Coronary artery (tissue), 2 donors: ENCODE data around the gene GOLGB1.

Experiments
- DNase-seq: peaks from one replicate; pipeline ENCODE4 v3.0.0-alpha.2; 2017; ENCODE audit warnings: low spot score
- H3K27ac ChIP-seq, 2 donors: fragments of 200-600 bp; sonication (generic); one replicate each; pipeline ENCODE4 v1.5.1; 2016 to 2019
- H3K4me3 ChIP-seq: fragments of 200-600 bp; sonication (generic); 2 replicates; pipeline ENCODE4 v1.5.1; 2016; ENCODE audit warnings: mild to moderate bottlenecking, moderate library complexity
- TF ChIP-seq, protein P1 (sequence below): fragments of 200-600 bp; sonication (generic); IDR thresholded peaks from one replicate; pipeline ENCODE4 v1.5.1; 2019; ENCODE audit warnings: antibody characterized with exemption

The GOLGB1 gene

DNA sequence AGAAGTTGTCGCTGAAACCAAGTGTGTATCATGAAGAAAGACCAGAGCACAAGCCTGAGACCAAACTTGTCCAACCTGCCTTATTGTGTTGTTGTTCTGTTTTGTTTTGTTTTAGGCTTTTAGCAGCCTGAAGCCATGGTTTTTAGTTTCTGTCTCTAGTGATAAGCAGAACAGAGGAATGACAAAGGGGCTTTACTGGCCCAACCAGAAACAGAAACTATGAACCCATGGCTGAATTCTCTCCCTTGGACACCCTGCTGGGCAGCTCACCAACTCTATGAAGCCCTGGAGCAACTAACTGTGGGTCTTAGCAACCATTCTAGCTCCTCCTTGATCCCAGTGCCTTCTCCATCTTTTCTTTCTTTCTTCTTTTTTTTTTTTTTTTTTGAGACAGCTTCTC lies 119.2 kb downstream of the GOLGB1 start:
- no peak overlapping the region for H3K27ac ChIP-seq
- TF ChIP-seq, protein P1, sequence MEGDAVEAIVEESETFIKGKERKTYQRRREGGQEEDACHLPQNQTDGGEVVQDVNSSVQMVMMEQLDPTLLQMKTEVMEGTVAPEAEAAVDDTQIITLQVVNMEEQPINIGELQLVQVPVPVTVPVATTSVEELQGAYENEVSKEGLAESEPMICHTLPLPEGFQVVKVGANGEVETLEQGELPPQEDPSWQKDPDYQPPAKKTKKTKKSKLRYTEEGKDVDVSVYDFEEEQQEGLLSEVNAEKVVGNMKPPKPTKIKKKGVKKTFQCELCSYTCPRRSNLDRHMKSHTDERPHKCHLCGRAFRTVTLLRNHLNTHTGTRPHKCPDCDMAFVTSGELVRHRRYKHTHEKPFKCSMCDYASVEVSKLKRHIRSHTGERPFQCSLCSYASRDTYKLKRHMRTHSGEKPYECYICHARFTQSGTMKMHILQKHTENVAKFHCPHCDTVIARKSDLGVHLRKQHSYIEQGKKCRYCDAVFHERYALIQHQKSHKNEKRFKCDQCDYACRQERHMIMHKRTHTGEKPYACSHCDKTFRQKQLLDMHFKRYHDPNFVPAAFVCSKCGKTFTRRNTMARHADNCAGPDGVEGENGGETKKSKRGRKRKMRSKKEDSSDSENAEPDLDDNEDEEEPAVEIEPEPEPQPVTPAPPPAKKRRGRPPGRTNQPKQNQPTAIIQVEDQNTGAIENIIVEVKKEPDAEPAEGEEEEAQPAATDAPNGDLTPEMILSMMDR, result no peak
- H3K4me3 ChIP-seq, result no peak overlapping the region
- no peak for DNase-seq

GRCh38 chr3:121629601-121630000 lies 119.9 kb downstream of the GOLGB1 start:
- DNase-seq, result no peak
- Histone ChIP-seq H3K27ac (no peak overlapping the region), H3K4me3 (no peak overlapping the region)
- TF ChIP-seq, protein P1, result no peak

GRCh38 chr3:121627622-121628021 lies 121.9 kb downstream of the GOLGB1 start:
- Histone ChIP-seq H3K4me3 (no peak overlapping the region), H3K27ac (no peak overlapping the region)
- TF ChIP-seq, protein P1, result no peak
- no peak for DNase-seq

- no peak overlapping the region for H3K4me3 ChIP-seq
- DNase-seq, result no peak
- TF ChIP-seq, protein P1, result no peak
- no peak overlapping the region for H3K27ac ChIP-seq
Measured at GRCh38 chr3:121627211-121627610, 122.3 kb downstream of the GOLGB1 start.

- H3K27ac ChIP-seq, result no peak overlapping the region
- H3K4me3 ChIP-seq, result no peak overlapping the region
- DNase-seq, result no peak
- TF ChIP-seq, protein P1, result no peak
Measured at GRCh38 chr3:121626495-121626894, 123.0 kb downstream of the GOLGB1 start.

- Histone ChIP-seq H3K4me3 (no peak overlapping the region), H3K27ac (no peak overlapping the region)
- DNase-seq, result no peak
- TF ChIP-seq, protein P1, result no peak
Measured at GRCh38 chr3:121624147-121624899, 125.2 kb downstream of the GOLGB1 start.

- Histone ChIP-seq H3K4me3 (no peak overlapping the region), H3K27ac (no peak overlapping the region)
- no peak for DNase-seq
- TF ChIP-seq, protein P1, result no peak
Measured at GRCh38 chr3:121621491-121621890, 128.1 kb downstream of the GOLGB1 start.
